Hepatocyte (in vitro differentiated cells): ENCODE results near the gene SART3. TPM values are rescaled to one million over a fixed set of nuclear protein-coding genes. Genes with fewer than 3 reads are reported as not detected.
A peak's percentile ranks its signal among the peaks of the same experiment; 100 is the strongest.

Source experiments
- DNase-seq: peaks from one replicate; pipeline ENCODE4 v3.0.0-alpha.2; 2016; ENCODE audit warnings: low spot score
- H2AFZ ChIP-seq: fragments of 200-600 bp; sonication (generic); 2 replicates; pipeline ENCODE4 v1.6.0; 2016; ENCODE audit warnings: antibody characterized with exemption, mild to moderate bottlenecking
- H3K27ac ChIP-seq: fragments of 200-600 bp; sonication (generic); 2 replicates; pipeline ENCODE4 v1.5.1; 2016; ENCODE audit warnings: mild to moderate bottlenecking
- H3K27me3 ChIP-seq: fragments of 200-600 bp; sonication (generic); 2 replicates; pipeline ENCODE4 v1.6.1; 2016
- H3K36me3 ChIP-seq: fragments of 200-600 bp; sonication (generic); replicated peaks from 2 replicates; pipeline ENCODE4 v1.5.1; 2016; ENCODE audit warnings: low read depth; ENCODE audit not compliant: insufficient read depth
- H3K4me1 ChIP-seq: fragments of 200-600 bp; sonication (generic); 2 replicates; pipeline ENCODE4 v1.5.1; 2016; ENCODE audit warnings: mild to moderate bottlenecking, moderate library complexity; ENCODE audit not compliant: insufficient read depth
- H3K4me2 ChIP-seq: fragments of 200-600 bp; sonication (generic); 2 replicates; pipeline ENCODE4 v1.6.0; 2016
- H3K4me3 ChIP-seq: fragments of 200-600 bp; sonication (generic); 2 replicates; pipeline ENCODE4 v1.5.1; 2016; ENCODE audit warnings: mild to moderate bottlenecking
- H3K79me2 ChIP-seq: fragments of 200-600 bp; sonication (generic); 2 replicates; pipeline ENCODE4 v1.6.0; 2017; ENCODE audit warnings: mild to moderate bottlenecking
- H3K9me2 ChIP-seq: fragments of 200-600 bp; sonication (generic); replicated peaks from 2 replicates; pipeline ENCODE4 v1.6.0; 2017; ENCODE audit warnings: mild to moderate bottlenecking; ENCODE audit not compliant: insufficient read depth
- H3K9me3 ChIP-seq: fragments of 200-600 bp; sonication (generic); 2 replicates; pipeline ENCODE4 v1.5.1; 2016; ENCODE audit warnings: low read depth, mild to moderate bottlenecking
- H4K20me1 ChIP-seq: fragments of 200-600 bp; sonication (generic); 2 replicates; pipeline ENCODE4 v1.6.0; 2016; ENCODE audit warnings: mild to moderate bottlenecking; ENCODE audit not compliant: insufficient read depth, poor library complexity, severe bottlenecking
- EZH2 ChIP-seq: fragments of 200-600 bp; sonication (generic); IDR thresholded peaks from 2 replicates; pipeline ENCODE4 v1.6.1; 2016; ENCODE audit warnings: antibody characterized with exemption, mild to moderate bottlenecking, borderline replicate concordance
- EZH2phosphoT487 ChIP-seq: fragments of 200-600 bp; sonication (generic); IDR thresholded peaks from one replicate; pipeline ENCODE4 v1.6.1; 2018; ENCODE audit warnings: antibody characterized with exemption, mild to moderate bottlenecking, low read depth, moderate library complexity; ENCODE audit not compliant: unreplicated experiment, severe bottlenecking
- WGBS: methylation state at CpG from one replicate; pipeline ENCODE4 v1.1.6; 2016; ENCODE audit warnings: low lambda C conversion rate; ENCODE audit errors: missing lambda C conversion rate; 5-methylcytosine and 5-hydroxymethylcytosine counted together
- polyA plus RNA-seq: library from polyadenylated mRNA; unstranded; fragments of >200 nt; fragmentation: Nextera tagmentation; extraction: Ambion mirVana; gene quantifications from 2 replicates; pipeline ENCODE4 v1.2.1, GENCODE V29; 2016
- total RNA-seq: library from RNA; depleted of rRNA; stranded (reverse); fragments of >200 nt; gene quantifications from 2 replicates; pipeline ENCODE4 v1.2.3, GENCODE V29; 2014
- TF ChIP-seq, protein P1 (sequence below): fragments of 200-600 bp; sonication (generic); IDR thresholded peaks from 2 replicates; pipeline ENCODE4 v1.5.1; 2016; ENCODE audit warnings: antibody characterized with exemption, mild to moderate bottlenecking; ENCODE audit not compliant: poor library complexity

The SART3 gene
- total and polyA plus RNA-seq, 2 experiments from 2014 or later, result 25.0 to 60.4 TPM

DNA sequence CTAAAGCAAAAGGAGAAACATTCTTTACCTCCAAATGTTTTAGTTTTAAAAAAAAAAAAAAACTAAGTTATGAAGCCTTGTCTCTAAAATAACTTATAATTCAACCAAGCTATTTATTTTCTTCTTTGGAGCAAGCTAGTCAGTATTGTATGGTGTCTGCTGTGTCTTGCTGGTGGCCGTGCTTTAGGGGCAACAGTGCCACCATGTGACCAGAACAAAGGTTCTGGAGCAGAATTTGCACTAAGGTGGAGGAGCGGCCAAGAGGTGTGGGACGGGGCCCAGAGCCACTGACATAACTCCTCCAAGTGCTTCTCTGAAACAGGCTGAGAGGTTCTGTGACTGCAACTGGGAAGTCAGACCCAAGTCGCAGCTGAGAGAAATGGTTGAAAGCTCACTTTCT, 41.4 kb downstream of the SART3 start:
- no peak for TF ChIP-seq EZH2
- TF ChIP-seq, protein P1, sequence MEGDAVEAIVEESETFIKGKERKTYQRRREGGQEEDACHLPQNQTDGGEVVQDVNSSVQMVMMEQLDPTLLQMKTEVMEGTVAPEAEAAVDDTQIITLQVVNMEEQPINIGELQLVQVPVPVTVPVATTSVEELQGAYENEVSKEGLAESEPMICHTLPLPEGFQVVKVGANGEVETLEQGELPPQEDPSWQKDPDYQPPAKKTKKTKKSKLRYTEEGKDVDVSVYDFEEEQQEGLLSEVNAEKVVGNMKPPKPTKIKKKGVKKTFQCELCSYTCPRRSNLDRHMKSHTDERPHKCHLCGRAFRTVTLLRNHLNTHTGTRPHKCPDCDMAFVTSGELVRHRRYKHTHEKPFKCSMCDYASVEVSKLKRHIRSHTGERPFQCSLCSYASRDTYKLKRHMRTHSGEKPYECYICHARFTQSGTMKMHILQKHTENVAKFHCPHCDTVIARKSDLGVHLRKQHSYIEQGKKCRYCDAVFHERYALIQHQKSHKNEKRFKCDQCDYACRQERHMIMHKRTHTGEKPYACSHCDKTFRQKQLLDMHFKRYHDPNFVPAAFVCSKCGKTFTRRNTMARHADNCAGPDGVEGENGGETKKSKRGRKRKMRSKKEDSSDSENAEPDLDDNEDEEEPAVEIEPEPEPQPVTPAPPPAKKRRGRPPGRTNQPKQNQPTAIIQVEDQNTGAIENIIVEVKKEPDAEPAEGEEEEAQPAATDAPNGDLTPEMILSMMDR, result peak; percentile 18

GRCh38 chr12:108518716-108519496, 42.1 kb downstream of the SART3 start:
- Histone ChIP-seq H3K36me3 (peaks cover 3% of the 10 kb centered on the region), H4K20me1 (no peaks in the 10 kb centered on the region), H3K27me3 (no peaks in the 10 kb centered on the region), H3K79me2 (no peaks in the 10 kb centered on the region), H3K4me3 (no peak overlapping the region), H3K9me2 (no peaks in the 10 kb centered on the region), H2AFZ (no peak overlapping the region), H3K9me3 (no peaks in the 10 kb centered on the region), H3K4me1 (peaks cover 6% of the 10 kb centered on the region), H3K27ac (no peak overlapping the region), H3K4me2 (no peak overlapping the region)
- WGBS, result 97% methylated on average over 39 of the region's 39 CpGs
- TF ChIP-seq EZH2phosphoT487 (no peak), EZH2 (no peak)
- TF ChIP-seq, protein P1, result no peak
- no peak for DNase-seq

More for the DNA sequence above, 41.4 kb downstream of the SART3 start:
- Histone ChIP-seq H3K27ac (no peak overlapping the region), H3K4me2 (no peak overlapping the region), H3K36me3 (peaks cover 4% of the 10 kb centered on the region), H3K4me1 (peaks cover 6% of the 10 kb centered on the region), H3K4me3 (no peak overlapping the region), H4K20me1 (no peaks in the 10 kb centered on the region), H3K79me2 (no peaks in the 10 kb centered on the region), H3K9me2 (no peaks in the 10 kb centered on the region), H3K9me3 (no peaks in the 10 kb centered on the region), H3K27me3 (no peaks in the 10 kb centered on the region), H2AFZ (no peak overlapping the region)
- WGBS, result 81% methylated on average over 4 of the region's 4 CpGs
- DNase-seq, result no peak

GRCh38 chr12:108518101-108518715, 42.8 kb downstream of the SART3 start:
- no peak overlapping the region for H3K4me2 ChIP-seq
- no peak for DNase-seq
- no peak overlapping the region for H3K4me3 ChIP-seq

More at GRCh38 chr12:108518101-108518715, 42.8 kb downstream of the SART3 start:
- Histone ChIP-seq H3K4me1 (peaks cover 6% of the 10 kb centered on the region), H2AFZ (no peak overlapping the region), H3K79me2 (no peaks in the 10 kb centered on the region), H3K9me2 (no peaks in the 10 kb centered on the region), H3K27me3 (no peaks in the 10 kb centered on the region), H3K27ac (no peak overlapping the region), H3K9me3 (no peaks in the 10 kb centered on the region), H3K36me3 (no peaks in the 10 kb centered on the region), H4K20me1 (no peaks in the 10 kb centered on the region)
- 95% methylated on average over 24 of the region's 24 CpGs for WGBS
- TF ChIP-seq, protein P1, result no peak
- no peak for TF ChIP-seq EZH2
- no peak for TF ChIP-seq EZH2phosphoT487
